AG09309 (cell line): ENCODE measurements around the gene TBXAS1.

Experiments used
- DNase-seq: peaks from one replicate; pipeline ENCODE4 v3.0.0-alpha.2; 2010; ENCODE audit warnings: low read depth
- H3K4me3 ChIP-seq: 2 replicates; pipeline ENCODE4 v1.5.1; 2011; ENCODE audit warnings: mild to moderate bottlenecking, low read depth, low read length, moderate library complexity; ENCODE audit not compliant: control insufficient read depth
- TF ChIP-seq, protein P1 (sequence below): IDR thresholded peaks from 2 replicates; pipeline ENCODE4 v1.5.1; 2011; ENCODE audit warnings: mild to moderate bottlenecking, low read depth, low read length, inconsistent platforms; ENCODE audit not compliant: insufficient read depth, control insufficient read depth; ENCODE audit errors: missing control alignments

Gene TBXAS1

DNA sequence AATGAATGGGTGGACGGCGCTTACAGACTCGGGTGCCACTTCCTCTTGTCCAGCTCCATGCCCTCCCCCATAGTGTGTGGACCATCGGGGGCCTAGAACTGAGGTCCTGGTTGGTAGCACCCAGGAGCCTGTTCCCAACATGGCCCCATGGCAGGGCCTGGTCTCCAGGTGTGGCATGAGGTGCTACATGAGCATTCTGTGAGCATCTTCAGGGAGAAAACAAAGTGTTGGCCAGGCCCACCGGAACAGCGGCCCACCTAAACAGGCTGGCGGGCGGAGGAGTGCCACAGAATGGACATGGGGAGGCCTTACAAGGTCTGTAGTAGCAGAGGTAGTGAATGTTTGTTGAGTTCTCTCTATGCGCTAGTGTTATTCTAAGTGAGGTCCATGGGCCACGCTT, 156.7 kb downstream of the TBXAS1 start:
- DNase-seq: no peak
- TF ChIP-seq, protein P1, sequence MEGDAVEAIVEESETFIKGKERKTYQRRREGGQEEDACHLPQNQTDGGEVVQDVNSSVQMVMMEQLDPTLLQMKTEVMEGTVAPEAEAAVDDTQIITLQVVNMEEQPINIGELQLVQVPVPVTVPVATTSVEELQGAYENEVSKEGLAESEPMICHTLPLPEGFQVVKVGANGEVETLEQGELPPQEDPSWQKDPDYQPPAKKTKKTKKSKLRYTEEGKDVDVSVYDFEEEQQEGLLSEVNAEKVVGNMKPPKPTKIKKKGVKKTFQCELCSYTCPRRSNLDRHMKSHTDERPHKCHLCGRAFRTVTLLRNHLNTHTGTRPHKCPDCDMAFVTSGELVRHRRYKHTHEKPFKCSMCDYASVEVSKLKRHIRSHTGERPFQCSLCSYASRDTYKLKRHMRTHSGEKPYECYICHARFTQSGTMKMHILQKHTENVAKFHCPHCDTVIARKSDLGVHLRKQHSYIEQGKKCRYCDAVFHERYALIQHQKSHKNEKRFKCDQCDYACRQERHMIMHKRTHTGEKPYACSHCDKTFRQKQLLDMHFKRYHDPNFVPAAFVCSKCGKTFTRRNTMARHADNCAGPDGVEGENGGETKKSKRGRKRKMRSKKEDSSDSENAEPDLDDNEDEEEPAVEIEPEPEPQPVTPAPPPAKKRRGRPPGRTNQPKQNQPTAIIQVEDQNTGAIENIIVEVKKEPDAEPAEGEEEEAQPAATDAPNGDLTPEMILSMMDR: no peak
- H3K4me3 ChIP-seq: no peak overlapping the region

DNA sequence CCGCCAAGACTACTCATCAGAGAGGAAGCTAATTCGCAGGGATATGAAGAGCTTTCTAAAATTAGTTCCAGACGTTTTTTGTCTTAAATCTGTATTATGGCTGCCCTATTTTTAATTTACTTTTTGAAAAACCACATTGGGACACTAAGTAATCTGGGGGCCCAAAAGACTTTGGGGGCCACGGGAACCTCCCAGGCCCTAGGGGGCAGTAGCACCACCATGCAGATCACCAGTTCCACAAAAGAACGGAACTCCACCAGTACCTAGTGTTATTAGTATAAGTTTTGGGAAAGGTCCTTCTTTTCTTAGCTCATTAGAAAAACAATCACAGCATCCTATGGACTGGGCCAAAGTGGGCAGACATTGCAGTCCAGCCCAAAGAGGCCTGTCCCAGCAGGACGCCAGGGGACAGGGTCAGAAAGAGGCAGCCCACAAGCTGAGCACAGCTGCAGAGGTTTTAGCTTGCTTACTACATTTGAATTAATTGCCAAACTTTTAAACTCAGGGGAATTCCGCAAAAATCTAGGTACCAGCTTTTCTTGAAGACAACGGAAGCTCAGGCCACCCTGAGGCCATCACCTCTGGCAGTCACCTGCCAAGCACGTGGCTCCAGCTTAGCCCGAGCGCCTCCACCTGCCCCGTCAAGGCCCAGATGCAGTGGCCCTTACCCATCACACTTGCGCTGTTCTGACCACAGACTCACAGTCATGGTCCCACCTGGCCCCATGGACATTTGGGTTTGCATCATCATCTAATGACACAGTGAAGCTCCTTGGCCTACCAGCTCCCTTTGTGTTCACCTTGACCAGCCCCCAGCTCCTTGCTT, 158.8 kb downstream of the TBXAS1 start:
- DNase-seq: no peak
- TF ChIP-seq, protein P1: no peak
- no peak overlapping the region for H3K4me3 ChIP-seq

DNA sequence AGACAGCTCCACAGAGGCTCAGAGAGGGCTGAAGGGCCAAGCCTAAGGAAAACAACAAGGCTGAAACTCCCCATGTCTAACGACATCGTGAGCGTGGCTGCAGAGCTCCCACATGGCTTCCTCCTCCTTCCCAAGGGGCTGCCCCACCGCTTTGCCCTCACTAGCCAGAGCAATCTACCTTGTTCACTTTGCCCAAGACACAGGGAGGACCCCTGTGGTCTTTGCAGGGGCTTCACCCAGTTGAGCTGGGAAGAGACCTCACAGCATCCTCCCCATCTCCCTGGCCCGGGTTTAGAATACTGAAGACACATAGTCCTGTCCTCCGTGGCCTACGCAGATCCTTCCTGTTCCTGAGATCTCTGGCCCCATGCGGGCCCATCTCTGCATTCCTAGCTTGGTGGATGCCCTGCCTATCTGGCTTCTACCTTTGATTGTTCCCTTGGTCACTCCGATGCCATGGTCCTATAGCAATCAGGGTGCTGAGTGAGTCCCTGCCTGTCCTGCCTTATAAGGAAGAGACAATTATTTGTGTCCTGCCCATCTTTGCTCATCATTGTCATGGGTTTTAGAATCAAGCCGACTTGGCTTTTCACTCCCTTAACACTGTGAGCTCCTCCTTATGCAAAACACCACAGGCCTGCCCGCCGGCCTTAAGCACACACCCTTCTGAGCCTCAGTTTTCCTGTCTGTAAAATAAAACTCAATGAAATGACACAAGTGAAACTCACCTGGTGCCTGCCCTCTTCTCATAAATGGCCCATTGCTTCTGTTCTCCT, 160.5 kb downstream of the TBXAS1 start:
- H3K4me3 ChIP-seq: no peak overlapping the region
- TF ChIP-seq, protein P1: no peak
- no peak for DNase-seq

DNA sequence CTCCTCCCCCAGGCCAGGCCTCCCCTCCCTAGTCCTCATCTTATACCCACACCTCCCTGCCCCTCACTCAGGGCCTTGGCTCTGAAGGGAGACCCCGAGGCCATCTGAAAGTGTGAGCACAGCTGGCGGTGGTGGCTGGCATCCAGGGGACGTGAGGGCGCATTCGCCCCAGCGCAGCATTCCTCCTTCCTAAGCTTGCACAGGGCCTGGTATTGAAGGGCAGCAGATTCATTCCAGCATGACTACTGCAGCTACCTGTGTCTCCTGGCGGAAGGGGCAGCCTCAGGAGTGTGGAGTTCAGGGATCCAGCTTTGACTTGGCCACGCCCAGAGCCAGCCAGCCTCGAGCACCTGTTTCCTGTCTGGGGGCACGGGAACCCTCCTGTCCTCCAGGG, 161.1 kb downstream of the TBXAS1 start:
- no peak for DNase-seq
- no peak overlapping the region for H3K4me3 ChIP-seq
- TF ChIP-seq, protein P1: no peak

DNA sequence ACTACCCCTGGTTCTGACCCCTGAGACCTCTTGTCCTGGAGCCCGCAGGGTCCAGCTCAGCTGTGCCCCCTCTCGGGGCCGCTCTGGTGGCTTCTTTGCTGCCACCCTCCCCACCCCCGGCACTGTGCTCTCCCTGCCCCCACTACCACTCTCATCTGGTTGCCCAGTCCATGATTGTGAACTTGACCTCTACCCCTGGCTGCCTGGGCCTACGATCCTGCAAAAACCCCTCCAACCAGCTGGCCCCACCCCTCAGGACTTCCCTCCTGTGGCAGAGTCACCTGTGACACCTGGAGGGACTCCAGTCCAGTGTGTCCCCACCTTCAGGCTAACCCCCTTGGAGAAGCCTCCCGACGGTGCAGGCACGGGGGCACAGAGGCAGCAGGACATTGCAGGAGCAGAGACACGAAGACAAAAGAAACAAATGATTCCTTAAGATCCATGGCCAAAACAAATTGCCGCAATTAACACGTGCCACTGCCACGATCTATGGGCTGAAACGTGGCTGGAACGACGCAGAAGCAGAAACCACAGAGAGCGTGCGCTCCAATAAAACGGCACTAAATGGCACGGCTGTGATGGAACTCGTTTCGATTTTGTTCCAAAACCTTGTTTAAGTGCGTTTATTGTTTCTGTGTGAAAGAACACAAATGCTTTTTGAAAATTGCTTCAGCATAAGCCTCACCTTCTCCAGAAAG, 161.7 kb downstream of the TBXAS1 start:
- DNase-seq: no peak
- no peak overlapping the region for H3K4me3 ChIP-seq
- TF ChIP-seq, protein P1: no peak

DNA sequence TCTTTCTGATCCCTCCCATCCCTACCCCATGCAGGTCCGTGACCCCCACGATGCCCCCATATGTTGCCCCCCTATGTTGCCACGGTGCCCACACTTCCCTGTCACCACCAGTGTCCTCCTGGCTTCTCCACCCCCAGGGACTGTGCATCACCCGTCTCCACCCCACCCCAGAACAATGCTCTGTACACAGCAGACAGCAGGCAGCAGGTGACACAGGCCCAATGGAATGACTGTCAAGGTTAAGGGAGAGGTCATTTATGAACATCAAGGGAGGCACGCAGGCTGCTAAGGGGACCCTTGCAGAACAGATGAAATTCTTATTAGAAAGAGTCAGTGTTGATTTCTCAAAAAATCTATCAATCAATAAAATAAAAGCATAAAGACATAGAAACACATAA, 162.2 kb downstream of the TBXAS1 start:
- DNase-seq: no peak
- H3K4me3 ChIP-seq: no peak overlapping the region
- TF ChIP-seq, protein P1: no peak
